ENCODE measurements around the gene EID2B. TPM values are rescaled to one million over a fixed set of nuclear protein-coding genes. Genes with fewer than 3 reads are reported as not detected.

Gene EID2B
- total RNA-seq, 1 donor from 2014 or later: 4.0 TPM

DNA sequence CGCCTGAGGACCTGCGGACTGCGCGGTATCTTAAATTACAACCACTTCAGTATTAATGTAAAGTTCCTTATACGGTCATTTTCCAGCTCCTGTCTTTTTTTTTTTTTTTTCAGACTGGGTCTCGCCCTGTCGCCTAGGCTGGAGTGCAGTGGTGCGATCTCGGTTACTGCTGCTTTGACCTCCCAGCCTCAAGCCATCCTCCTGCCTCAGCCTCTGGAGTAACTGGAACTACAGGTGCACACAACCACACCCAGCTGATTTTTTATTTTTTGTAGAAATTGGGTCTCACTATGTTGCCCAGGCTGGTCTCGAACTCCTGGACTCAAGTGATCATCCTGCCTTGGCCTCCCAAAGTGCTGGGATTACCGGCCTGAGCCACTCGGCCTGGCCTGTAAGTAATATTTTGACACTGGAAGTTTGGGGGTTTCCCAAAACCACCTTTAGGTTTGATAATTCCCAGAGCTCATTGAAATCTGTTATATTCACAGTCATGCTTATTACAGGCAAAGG is 406 bp upstream of the EID2B start:
- Mint-ChIP-seq H3K27ac (no peak overlapping the region), H3K4me3 (peak overlapping the region; percentile 92), H3K27me3 (ENCODE audit: low read depth) (no peaks in the 10 kb centered on the region), H3K4me1 (peaks cover 16% of the 10 kb centered on the region), H3K9me3 (no peaks in the 10 kb centered on the region), H3K36me3 (peaks cover 8% of the 10 kb centered on the region)
- TF ChIP-seq, protein P1, sequence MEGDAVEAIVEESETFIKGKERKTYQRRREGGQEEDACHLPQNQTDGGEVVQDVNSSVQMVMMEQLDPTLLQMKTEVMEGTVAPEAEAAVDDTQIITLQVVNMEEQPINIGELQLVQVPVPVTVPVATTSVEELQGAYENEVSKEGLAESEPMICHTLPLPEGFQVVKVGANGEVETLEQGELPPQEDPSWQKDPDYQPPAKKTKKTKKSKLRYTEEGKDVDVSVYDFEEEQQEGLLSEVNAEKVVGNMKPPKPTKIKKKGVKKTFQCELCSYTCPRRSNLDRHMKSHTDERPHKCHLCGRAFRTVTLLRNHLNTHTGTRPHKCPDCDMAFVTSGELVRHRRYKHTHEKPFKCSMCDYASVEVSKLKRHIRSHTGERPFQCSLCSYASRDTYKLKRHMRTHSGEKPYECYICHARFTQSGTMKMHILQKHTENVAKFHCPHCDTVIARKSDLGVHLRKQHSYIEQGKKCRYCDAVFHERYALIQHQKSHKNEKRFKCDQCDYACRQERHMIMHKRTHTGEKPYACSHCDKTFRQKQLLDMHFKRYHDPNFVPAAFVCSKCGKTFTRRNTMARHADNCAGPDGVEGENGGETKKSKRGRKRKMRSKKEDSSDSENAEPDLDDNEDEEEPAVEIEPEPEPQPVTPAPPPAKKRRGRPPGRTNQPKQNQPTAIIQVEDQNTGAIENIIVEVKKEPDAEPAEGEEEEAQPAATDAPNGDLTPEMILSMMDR (IDR thresholded peaks at IDR 0.05; ENCODE audit: unreplicated experiment): peak; percentile 34
- DNase-seq (ENCODE audit: low spot score in 2 of 2, unreplicated experiment in 2 of 2): no peak

DNA sequence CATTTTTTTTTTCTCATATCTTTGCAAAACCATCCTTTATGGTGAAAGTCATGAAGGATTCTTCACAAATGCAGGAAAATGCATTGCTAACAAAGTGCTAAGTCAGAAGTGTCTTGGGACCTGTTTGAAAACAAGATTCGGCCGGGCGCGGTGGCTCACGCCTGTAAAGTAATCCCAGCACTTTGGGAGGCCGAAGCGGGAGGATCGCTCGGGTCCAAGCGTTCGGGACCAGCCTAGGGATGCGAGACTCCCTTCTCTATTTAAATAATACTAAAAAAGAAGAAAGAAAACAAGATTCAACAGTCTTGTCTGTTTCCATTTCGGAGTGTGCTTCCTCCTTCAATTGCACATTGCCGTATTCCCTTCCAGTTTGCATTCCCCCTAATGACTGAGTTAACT is 819 bp downstream of the EID2B start:
- peaks cover 6% of the 10 kb centered on the region for H3K36me3 Mint-ChIP-seq
- H3K4me1 Mint-ChIP-seq: peaks cover 12% of the 10 kb centered on the region
- no peaks in the 10 kb centered on the region for H3K27me3 Mint-ChIP-seq (ENCODE audit: low read depth)
- H3K4me3 Mint-ChIP-seq: peak overlapping the region; percentile 92
- H3K27ac Mint-ChIP-seq: peak overlapping the region; percentile 92
- DNase-seq (ENCODE audit: low spot score in 2 of 2, unreplicated experiment in 2 of 2): no peak
- TF ChIP-seq, protein P1 (IDR thresholded peaks at IDR 0.05; ENCODE audit: unreplicated experiment): no peak
- H3K9me3 Mint-ChIP-seq: no peaks in the 10 kb centered on the region

DNA sequence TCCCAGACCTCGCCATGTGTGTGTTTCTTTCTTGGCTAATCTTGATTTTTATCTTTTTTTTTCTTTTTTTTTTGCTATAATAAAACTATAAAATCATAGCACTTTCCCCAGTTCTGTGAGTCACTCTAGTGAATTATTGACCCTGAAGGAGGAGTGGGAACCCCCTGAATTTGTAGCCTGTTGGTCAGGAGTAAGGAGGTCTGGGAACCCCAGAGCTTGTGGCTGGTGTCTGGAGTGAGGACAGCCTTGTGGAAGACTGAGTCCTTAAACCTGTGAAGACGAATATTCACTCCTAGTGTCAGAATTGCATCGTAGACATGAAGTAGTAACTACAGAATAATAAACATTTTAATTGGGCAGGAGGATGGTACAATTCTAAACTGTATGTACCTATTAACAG is 7.4 kb downstream of the EID2B start:
- no peak overlapping the region for H3K27ac Mint-ChIP-seq
- no peak overlapping the region for H3K4me3 Mint-ChIP-seq
- DNase-seq (ENCODE audit: low spot score in 2 of 2, unreplicated experiment in 2 of 2): no peak
- no peaks in the 10 kb centered on the region for H3K4me1 Mint-ChIP-seq
- no peaks in the 10 kb centered on the region for H3K27me3 Mint-ChIP-seq (ENCODE audit: low read depth)
- H3K9me3 Mint-ChIP-seq: no peaks in the 10 kb centered on the region
- TF ChIP-seq, protein P1 (IDR thresholded peaks at IDR 0.05; ENCODE audit: unreplicated experiment): no peak
- H3K36me3 Mint-ChIP-seq: peaks cover 7% of the 10 kb centered on the region

DNA sequence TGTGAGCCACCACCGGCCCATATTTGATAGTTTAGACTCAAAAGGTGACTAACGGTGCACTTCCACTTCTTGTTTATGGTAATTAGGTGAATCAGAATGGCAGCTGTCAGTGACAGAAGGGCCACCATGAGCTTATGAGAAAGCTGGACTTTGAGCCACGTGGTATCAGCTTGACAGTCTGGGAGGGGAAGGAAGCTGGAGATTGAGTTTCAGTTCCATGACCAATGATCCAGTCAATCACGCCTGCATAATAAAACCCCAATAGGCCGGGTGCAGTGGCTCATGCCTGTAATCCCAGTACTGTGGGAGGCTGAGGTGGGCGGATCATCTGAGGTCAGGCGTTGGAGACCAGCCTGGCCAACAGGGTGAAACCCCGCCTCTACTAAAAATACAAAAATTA is 8.2 kb downstream of the EID2B start:
- Mint-ChIP-seq H3K4me3 (no peak overlapping the region), H3K36me3 (peaks cover 7% of the 10 kb centered on the region), H3K9me3 (no peaks in the 10 kb centered on the region), H3K4me1 (no peaks in the 10 kb centered on the region), H3K27ac (no peak overlapping the region), H3K27me3 (ENCODE audit: low read depth) (no peaks in the 10 kb centered on the region)
- DNase-seq (ENCODE audit: low spot score in 2 of 2, unreplicated experiment in 2 of 2): no peak
- TF ChIP-seq, protein P1 (IDR thresholded peaks at IDR 0.05; ENCODE audit: unreplicated experiment): no peak

DNA sequence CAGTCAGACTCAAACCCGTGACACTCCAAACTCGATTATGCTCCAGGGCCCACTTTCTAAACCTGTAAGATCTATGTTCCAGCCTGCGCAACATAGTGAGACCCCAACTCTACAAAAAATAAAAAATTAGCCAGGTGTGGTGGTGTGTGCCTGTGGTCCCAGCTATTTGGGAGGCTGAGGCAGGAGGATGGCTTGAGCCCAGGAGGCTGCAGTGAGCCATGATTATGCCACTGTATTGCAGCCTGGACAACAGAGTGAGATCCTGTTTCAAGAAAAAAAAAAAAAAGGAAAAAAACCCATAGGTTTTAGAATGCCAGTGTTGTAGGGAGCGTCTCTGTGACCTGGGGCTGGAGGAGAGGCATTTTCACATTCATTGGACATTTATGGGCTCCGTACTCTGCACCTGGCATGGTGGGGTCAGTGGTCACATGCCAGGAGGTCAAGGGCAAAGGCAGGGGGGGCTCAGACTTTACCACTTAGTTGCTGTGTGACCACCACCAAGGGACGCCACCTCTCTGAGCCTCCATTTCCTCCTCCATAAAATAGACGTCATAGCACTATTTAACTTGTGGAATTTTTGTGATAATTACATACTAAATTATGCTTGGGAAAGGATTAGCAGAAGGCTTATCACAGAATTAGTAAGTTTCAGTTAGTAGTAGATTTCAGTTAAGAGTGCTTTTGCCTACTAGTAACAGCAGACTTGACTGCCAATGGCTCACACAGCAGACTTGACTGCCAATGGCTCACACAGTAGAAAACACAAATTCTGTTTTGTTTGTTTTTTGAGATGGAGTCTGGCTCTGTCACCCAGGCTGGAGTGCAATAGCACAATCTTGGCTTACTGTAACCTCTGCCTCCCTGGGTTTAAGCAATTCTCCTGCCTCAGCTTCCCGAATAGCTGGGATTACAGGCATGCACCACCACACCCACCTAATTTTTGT is 11.8 kb downstream of the EID2B start:
- Mint-ChIP-seq H3K9me3 (no peaks in the 10 kb centered on the region), H3K36me3 (peaks cover 5% of the 10 kb centered on the region)

More for the DNA sequence above, 11.8 kb downstream of the EID2B start:
- no peak overlapping the region for H3K4me3 Mint-ChIP-seq
- H3K27ac Mint-ChIP-seq: no peak overlapping the region
- peaks cover 2% of the 10 kb centered on the region for H3K4me1 Mint-ChIP-seq
- DNase-seq (ENCODE audit: low spot score in 2 of 2, unreplicated experiment in 2 of 2): no peak
- TF ChIP-seq, protein P1 (IDR thresholded peaks at IDR 0.05; ENCODE audit: unreplicated experiment): no peak
- H3K27me3 Mint-ChIP-seq (ENCODE audit: low read depth): peaks cover 32% of the 10 kb centered on the region

Measured in mesothelial cell of epicardium (in vitro differentiated cells).